GM13977 (cell line): Measurements from ENCODE around the gene MAN1B1.

Source experiments
- DNase-seq: peaks from one replicate; pipeline ENCODE4 v3.0.0; 2012; ENCODE audit warnings: low spot score
- CTCF ChIP-seq: IDR thresholded peaks from 2 replicates; pipeline ENCODE4 v1.5.1; 2012; ENCODE audit warnings: mild to moderate bottlenecking, control low read depth; ENCODE audit not compliant: insufficient read depth; ENCODE audit errors: extremely low read depth, missing control alignments
- in situ Hi-C: fragments of 300-500 bp; cut with MboI; formaldehyde crosslinking; loops from one replicate; pipeline ENCODE4 v1.12.0; 2022; ENCODE audit warnings: low sequenced_read_pairs, low pct_unique_long_range_greater_than_20kb, mixed read lengths, inconsistent platforms; ENCODE audit not compliant: unreplicated experiment

MAN1B1 gene

GRCh38 chr9:137156567-137157375, 70.0 kb downstream of the MAN1B1 start:
- peak; percentile 83 for DNase-seq
- in situ Hi-C loops, result no loop called here
- no peak for TF ChIP-seq CTCF

GRCh38 chr9:137157618-137158415, 71.0 kb downstream of the MAN1B1 start:
- no peak for DNase-seq
- in situ Hi-C loops, result no loop called here
- TF ChIP-seq CTCF, result no peak

DNA sequence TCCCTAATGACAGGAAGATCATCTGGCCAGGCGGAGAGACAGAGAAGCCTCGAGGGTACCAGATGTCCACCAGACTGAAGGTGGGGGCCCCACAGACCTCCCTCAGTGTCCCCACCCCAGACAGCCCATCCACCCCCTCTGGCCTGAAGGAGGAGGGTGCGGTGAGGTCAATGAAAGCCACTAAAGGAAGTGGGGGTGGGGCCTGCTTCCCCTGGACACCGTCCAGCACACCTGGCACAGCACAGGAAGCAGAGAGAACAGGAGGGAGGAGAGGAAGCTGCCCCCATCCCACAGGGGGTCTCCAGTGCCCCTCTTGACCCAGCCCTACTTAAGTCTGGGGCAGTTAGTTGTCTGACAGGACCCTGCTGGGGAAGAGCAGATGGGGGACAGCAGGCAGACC, 71.8 kb downstream of the MAN1B1 start:
- TF ChIP-seq CTCF, result no peak
- in situ Hi-C loops, result no loop called here
- DNase-seq, result no peak
